ENCODE measurements around the gene SPRED2. TPM values are rescaled to one million over a fixed set of nuclear protein-coding genes. Genes with fewer than 3 reads are reported as not detected.

The SPRED2 gene
- total RNA-seq, 1 donor from 2014 or later: 8.6 TPM

- DNase-seq: no peak
Observed at GRCh38 chr2:65276609-65277008, 155.8 kb downstream of the SPRED2 start.

DNA sequence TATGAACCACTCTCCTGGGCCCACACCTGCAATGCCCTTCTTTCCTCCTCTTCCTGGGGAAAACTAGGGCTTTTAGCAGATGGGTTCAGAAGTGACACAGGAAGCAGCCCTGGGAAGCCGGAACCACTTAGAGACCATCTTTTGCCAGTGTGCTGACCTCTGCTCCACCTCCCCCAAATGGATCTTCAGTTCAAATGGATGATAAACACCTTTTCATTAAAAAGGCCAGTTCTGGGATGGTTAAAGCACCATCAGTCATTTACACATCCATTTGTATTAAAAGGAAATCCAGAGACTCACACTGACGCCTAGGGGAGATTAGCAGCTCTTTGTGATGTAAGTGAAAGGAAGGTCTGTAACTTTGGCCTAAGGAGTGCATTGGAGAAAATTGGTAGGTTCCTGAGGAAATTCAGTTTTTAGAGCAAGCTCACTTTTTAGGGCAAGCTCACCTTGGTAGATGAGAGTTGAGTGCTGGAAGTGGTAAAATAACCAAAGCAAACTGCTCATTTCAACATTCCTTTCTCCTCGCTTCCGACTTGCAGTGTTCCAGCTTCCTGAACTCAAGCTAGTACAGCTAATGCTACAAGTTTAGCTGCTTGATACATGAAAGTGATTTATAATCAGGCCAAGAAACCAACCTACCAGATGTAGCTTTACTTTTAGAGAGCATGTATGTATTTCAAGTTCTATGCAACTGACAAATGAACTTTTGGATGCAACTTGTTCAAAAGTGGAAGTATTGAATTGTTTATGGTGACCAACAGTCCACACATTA, 157.1 kb downstream of the SPRED2 start:
- no peak for DNase-seq

DNA sequence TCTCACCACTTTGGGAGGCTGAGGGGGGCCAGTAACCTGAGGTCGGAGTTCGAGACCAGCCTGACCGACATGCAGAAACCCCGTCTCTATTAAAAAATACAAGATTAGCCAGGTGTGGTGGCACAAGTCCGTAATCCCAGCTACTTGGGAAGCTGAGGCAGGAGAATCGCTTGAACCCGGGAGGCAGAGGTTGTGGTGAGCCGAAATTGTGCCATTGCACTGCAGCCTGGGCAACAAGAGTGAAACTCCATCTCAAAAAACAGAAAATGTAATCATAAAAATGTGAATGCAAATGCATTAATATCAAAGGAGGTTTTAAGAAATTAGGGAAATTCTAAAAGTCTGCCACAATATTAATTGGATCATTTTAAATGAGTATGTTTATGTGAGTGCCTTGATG, 159.1 kb downstream of the SPRED2 start:
- DNase-seq: no peak

DNA sequence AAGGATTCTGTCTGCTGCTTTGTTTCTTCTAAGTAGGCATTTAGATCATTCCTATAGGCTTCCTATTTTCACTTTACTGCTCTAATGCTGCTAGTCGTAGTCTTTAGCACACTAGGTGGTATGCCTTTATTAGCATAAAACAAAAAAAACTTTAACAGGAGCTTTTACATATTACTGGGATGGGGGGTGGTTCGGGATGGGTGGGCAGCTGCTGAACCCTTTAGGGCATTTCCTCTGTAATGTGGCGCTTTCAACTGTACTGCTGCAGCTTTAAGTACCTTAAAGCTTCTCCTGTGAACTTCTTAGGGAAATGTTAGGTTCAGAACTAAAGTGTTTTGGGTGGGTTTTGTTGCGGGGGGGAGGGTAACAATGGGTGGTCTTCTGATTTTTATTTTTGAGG, 163.4 kb downstream of the SPRED2 start:
- no peak for DNase-seq

- DNase-seq: no peak
Observed at GRCh38 chr2:65267008-65267407, 165.4 kb downstream of the SPRED2 start.

DNA sequence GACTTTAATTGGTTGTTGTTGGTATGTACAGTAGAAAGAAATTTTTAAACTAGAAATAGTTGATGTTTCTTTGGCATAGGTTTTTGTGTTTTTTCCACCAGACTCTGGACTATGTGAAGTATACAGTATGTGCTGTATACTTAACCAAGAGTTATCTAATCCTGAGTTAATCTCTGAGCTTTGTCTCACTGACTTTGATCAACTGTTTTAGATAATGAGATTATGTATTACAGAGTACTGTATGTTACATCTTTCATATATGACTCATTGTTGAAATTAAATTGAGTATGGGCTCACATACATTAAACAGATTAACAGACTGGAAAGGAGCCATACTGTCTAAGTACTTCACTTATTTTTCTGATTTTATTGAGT, 166.7 kb downstream of the SPRED2 start:
- DNase-seq: no peak

DNA sequence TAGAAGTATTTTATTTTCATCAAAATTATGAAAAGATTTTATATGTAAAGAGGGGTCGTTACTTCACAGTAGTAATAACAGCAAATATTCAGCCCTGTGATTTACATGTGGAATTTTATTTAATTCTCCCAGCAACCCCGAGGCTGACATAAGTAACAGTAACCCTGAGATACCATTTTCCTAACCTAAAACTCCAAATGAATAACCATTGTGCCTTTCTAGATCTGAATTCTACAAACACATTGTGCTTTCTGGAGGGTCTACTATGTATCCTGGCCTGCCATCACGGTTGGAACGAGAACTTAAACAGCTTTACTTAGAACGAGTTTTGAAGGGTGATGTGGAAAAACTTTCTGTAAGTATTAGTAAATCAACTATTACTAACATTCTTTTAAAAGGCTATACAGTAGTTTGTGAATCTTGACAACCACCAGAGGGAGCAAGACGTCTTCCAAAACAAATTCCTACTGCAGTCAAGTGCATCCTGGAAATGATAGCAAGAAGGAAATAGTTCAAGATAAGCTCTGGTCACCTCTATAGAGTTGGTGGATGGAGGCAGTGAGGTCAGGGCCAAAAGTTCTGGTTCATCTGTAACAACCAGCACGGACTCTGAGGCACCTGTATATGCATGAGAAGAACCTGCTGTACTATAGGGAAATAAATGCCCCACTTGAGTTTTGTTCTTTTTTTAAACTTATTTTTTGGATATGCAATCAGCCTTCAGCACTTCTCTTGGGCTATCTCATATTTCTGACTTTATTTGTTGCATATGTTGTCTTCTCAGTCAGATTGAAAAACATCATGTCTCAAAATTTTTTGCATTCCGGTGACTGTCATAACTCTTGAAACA, 167.4 kb downstream of the SPRED2 start:
- peak; percentile 1 for DNase-seq

DNA sequence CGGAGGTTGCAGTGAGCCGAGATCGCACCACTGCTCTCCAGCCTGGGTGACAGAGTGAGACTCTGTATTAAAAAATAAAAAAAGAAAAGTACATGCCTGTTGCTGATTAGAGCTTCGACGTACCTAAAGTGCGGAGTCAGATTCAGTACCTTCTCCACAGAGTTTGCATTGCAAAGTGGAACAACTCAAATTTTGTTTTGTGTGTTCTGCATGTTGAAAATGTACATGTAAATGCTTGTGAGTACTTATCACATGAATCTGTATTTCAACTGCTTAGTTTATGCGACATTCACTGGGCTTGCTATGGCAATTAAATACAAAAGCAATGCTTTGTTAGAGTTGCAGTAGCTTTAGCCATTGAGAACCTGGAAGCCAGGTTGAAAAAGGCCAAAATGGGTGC, 168.4 kb downstream of the SPRED2 start:
- no peak for DNase-seq

- no peak for DNase-seq
Observed at GRCh38 chr2:65263262-65263661, 169.1 kb downstream of the SPRED2 start.

- no peak for DNase-seq
Observed at GRCh38 chr2:65261676-65262075, 170.7 kb downstream of the SPRED2 start.

Other genes starting within 250 kb of the SPRED2 start
- gene ACTR2, start 204.8 kb downstream of the SPRED2 start, total RNA-seq: 115 TPM